T-cell (primary cell): ENCODE data around the gene UACA. TPM values are rescaled to one million over a fixed set of nuclear protein-coding genes. Genes with fewer than 3 reads are reported as not detected.

ENCODE experiments used
- ATAC-seq, 4 experiments: fragments of 200-7000 bp in 3 of 4; fragments of 150-1000 bp in 1 of 4; cut with Tn5 transposase; replicated peaks in 1 of 4; 1 replicate in 3 of 4; 2 replicates in 1 of 4; pipeline ENCODE4 v1.10.0; 2021; ENCODE audit warnings: moderate library complexity in 3 of 4, mild to moderate bottlenecking in 2 of 4, moderate number of reproducible peaks in 1 of 4
- CTCF ChIA-PET, 2 donors: fragments of 300-600 bp; sonication (Branson Sonifier 250); formaldehyde crosslinking; loops; one replicate each; lab custom pipeline; 2022; ENCODE audit warnings: antibody characterized with exemption in 2 of 2; lab: Charles Lee
- POLR2A ChIA-PET, 2 donors: fragments of 300-600 bp; sonication (Branson Sonifier 250); formaldehyde crosslinking; loops; one replicate each; lab custom pipeline; 2022; ENCODE audit warnings: antibody characterized with exemption in 2 of 2; lab: Charles Lee
- DNase-seq, 35 experiments: peaks; one replicate each; pipeline versions ENCODE4 v3.0.0 to v3.0.0-alpha.2; 2013 to 2023
- H3K27ac ChIP-seq: one replicate; pipeline ENCODE4 v1.5.1; 2013; ENCODE audit warnings: low read length
- H3K27me3 ChIP-seq, 2 experiments: replicated peaks in 1 of 2; 1 replicate in 1 of 2; 2 replicates in 1 of 2; pipeline versions ENCODE4 v1.6.1 to v1.7.0; 2013; ENCODE audit warnings: low read length in 1 of 2, mixed read lengths in 1 of 2; ENCODE audit not compliant: control insufficient read depth in 2 of 2, insufficient read depth in 2 of 2; ENCODE audit errors: extremely low read depth in 1 of 2
- H3K36me3 ChIP-seq, 2 donors: 1 replicate in 1 of 2; 2 replicates in 1 of 2; pipeline versions ENCODE4 v1.6.1 to v1.7.0; 2013; ENCODE audit warnings: low read length in 1 of 2; ENCODE audit not compliant: control insufficient read depth in 2 of 2, insufficient read depth in 1 of 2; ENCODE audit errors: extremely low read depth in 1 of 2
- H3K4me1 ChIP-seq, 2 experiments: 1 replicate in 1 of 2; 2 replicates in 1 of 2; pipeline versions ENCODE4 v1.6.1 to v1.7.0; 2013; ENCODE audit warnings: low read length in 2 of 2, mixed read lengths in 1 of 2; ENCODE audit not compliant: insufficient read depth in 2 of 2, control insufficient read depth in 1 of 2; ENCODE audit errors: extremely low read depth in 1 of 2
- H3K4me3 ChIP-seq, 2 donors: 1 replicate in 1 of 2; 2 replicates in 1 of 2; pipeline versions ENCODE4 v1.5.1 to v1.7.0; 2013; ENCODE audit warnings: mild to moderate bottlenecking in 2 of 2, low read length in 1 of 2, moderate library complexity in 1 of 2; ENCODE audit not compliant: control insufficient read depth in 1 of 2; ENCODE audit errors: extremely low read depth in 1 of 2
- H3K9me3 ChIP-seq: 2 replicates; pipeline ENCODE4 v1.7.0; 2013
- H3K27ac Mint-ChIP-seq, 2 donors: one replicate each; pipeline ENCODE4 v1.8.0; 2020 to 2021; ENCODE audit warnings: mild to moderate bottlenecking in 2 of 2, mixed read lengths in 2 of 2
- H3K27me3 Mint-ChIP-seq, 2 donors: one replicate each; pipeline ENCODE4 v1.8.0; 2021 to 2022; ENCODE audit warnings: mixed read lengths in 2 of 2
- H3K36me3 Mint-ChIP-seq: one replicate; pipeline ENCODE4 v1.8.0; 2021; ENCODE audit warnings: mixed read lengths
- H3K4me1 Mint-ChIP-seq, 3 donors: one replicate each; pipeline ENCODE4 v1.8.0; 2020 to 2022; ENCODE audit warnings: mixed read lengths in 3 of 3, mild to moderate bottlenecking in 1 of 3
- H3K4me3 Mint-ChIP-seq, 3 donors: one replicate each; pipeline ENCODE4 v1.8.0; 2020 to 2022; ENCODE audit warnings: mild to moderate bottlenecking in 3 of 3, mixed read lengths in 3 of 3, moderate library complexity in 3 of 3
- H3K9me3 Mint-ChIP-seq, 3 donors: one replicate each; pipeline ENCODE4 v1.8.0; 2020 to 2022; ENCODE audit warnings: mixed read lengths in 3 of 3
- WGBS: methylation state at CpG from one replicate; pipeline ENCODE4 v1.1.5; 2013; ENCODE audit warnings: missing lambda C conversion rate; ENCODE audit not compliant: insufficient coverage; 5-methylcytosine and 5-hydroxymethylcytosine counted together
- total RNA-seq, 35 experiments: library from RNA in 6 of 35; stranded (reverse) in 6 of 35; fragments of 120-200 nt in 1 of 35; gene quantifications; one replicate each; pipeline versions ENCODE4 v1.2.1 to v1.2.4 and lab custom pipeline; 2013 to 2026

UACA gene
- total RNA-seq, 5 donors from 2014 or later (not counting 1 experiment from before 2014, with no cell fraction given): 0.08 to 1.3 (median 0.70) TPM

DNA sequence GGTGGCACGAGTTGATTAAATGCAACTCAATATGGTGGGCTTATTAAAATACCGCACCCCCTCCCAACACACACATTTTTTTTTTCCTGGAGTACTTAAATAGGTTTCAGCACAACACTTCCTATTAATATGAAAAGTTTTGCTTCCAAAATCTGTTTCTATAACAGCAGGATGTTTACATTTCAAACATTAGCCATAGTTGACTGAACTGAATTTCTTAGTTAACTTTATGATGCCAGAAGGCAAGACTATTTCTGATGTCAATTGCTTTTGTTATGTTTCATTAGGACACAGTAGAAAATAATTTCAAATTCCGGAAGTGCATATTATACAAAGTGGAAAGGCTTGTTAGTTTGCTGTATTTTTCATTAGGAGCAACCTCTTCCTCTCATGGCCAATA is 104.7 kb downstream of the UACA start:
- no peaks in the 10 kb centered on the region for H3K4me1 ChIP-seq
- H3K36me3 Mint-ChIP-seq: no peaks in the 10 kb centered on the region
- H3K36me3 ChIP-seq: no peaks in the 10 kb centered on the region
- H3K27ac ChIP-seq: no peak overlapping the region
- no CpG with 5 or more reads among the region's 3 CpGs for WGBS
- ChIA-PET POLR2A (interaction anchor here in 1 of 2 donors (0.6 kb wide), 1 partner anchor 32 kb away, joined by 4 read pairs; no protein-coding TSS in a partner anchor), CTCF (interaction anchor here in 1 of 2 donors (0.6 to 1.2 kb wide), 3 partner anchors 64 to 203 kb away, joined by 5 to 7 read pairs (median 6); no protein-coding TSS in a partner anchor)
- peaks cover 0 to 3% of the 10 kb centered on the region in 2 donors for H3K27me3 Mint-ChIP-seq
- no peaks in the 10 kb centered on the region for H3K9me3 Mint-ChIP-seq
- no peaks in the 10 kb centered on the region for H3K9me3 ChIP-seq
- no peak overlapping the region for H3K4me3 ChIP-seq
- no peak overlapping the region for H3K27ac Mint-ChIP-seq
- no peak overlapping the region for H3K4me3 Mint-ChIP-seq
- ATAC-seq (no peak), DNase-seq (no peak)
- peaks cover 0 to 11% (median 4%) of the 10 kb centered on the region in 3 donors for H3K4me1 Mint-ChIP-seq
- H3K27me3 ChIP-seq: no peaks in the 10 kb centered on the region

DNA sequence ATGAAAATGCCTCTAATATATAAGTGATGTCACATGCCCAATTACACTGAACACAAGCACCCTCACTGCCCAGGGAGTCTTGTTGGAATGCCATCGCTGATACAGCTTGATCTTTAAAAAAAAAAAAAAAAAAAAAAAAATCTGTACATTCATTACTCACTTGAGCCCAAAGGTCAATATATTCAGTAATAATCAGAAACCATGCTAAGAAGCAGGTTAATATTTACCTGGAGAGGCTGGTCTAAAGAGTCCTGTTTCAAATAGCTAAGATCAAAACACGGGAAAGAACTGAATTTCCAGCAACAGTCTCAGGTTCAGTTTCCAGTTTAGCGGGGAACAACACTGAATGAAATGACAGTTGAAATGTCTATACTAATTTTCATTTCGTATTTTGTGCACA is 109.9 kb downstream of the UACA start:
- ChIA-PET CTCF (interaction anchor here in 1 of 2 donors (0.6 kb wide), 2 partner anchors 265 to 611 kb away, joined by 3 to 7 read pairs; no protein-coding TSS in a partner anchor), POLR2A (no interaction called here)
- Mint-ChIP-seq H3K27me3 (peaks cover 3 to 6% of the 10 kb centered on the region in 2 donors), H3K36me3 (no peaks in the 10 kb centered on the region), H3K4me1 (no peaks in the 10 kb centered on the region), H3K27ac (no peak overlapping the region), H3K9me3 (no peaks in the 10 kb centered on the region), H3K4me3 (no peak overlapping the region)
- H3K27ac ChIP-seq: no peak overlapping the region
- no peaks in the 10 kb centered on the region for H3K4me1 ChIP-seq
- DNase-seq (no peak), ATAC-seq (no peak)
- WGBS: 100% methylated on average over 1 of the region's 4 CpGs
- no peaks in the 10 kb centered on the region for H3K9me3 ChIP-seq
- H3K36me3 ChIP-seq: no peaks in the 10 kb centered on the region
- no peaks in the 10 kb centered on the region for H3K27me3 ChIP-seq
- no peak overlapping the region for H3K4me3 ChIP-seq

DNA sequence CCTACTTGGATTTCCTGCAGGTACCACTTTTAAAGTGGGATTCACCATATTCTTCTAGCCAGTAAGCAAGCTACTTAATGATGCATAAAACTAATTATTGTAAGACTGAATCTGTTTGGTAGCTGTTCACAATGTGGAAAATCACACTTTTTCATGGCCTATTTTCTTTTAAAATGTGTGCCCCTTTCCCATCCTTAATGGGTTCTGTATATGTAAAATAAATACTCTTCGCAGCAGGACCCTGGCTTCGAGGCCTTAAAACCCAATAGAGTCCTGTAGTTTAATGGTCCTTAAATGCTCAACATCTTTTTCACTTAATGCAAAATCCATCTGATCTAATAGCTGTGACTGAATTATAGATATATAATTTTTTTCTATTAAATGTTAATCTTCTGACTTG is 111.0 kb downstream of the UACA start:
- Mint-ChIP-seq H3K36me3 (no peaks in the 10 kb centered on the region), H3K4me1 (no peaks in the 10 kb centered on the region), H3K27me3 (peaks cover 3 to 6% of the 10 kb centered on the region in 2 donors), H3K9me3 (no peaks in the 10 kb centered on the region), H3K4me3 (no peak overlapping the region), H3K27ac (no peak overlapping the region)
- DNase-seq (no peak), ATAC-seq (no peak)
- no peaks in the 10 kb centered on the region for H3K36me3 ChIP-seq
- no peak overlapping the region for H3K4me3 ChIP-seq
- WGBS: no CpG with 5 or more reads among the region's 2 CpGs
- ChIA-PET CTCF (no interaction called here), POLR2A (no interaction called here)
- H3K4me1 ChIP-seq: no peaks in the 10 kb centered on the region
- H3K27me3 ChIP-seq: no peaks in the 10 kb centered on the region
- no peaks in the 10 kb centered on the region for H3K9me3 ChIP-seq
- no peak overlapping the region for H3K27ac ChIP-seq

DNA sequence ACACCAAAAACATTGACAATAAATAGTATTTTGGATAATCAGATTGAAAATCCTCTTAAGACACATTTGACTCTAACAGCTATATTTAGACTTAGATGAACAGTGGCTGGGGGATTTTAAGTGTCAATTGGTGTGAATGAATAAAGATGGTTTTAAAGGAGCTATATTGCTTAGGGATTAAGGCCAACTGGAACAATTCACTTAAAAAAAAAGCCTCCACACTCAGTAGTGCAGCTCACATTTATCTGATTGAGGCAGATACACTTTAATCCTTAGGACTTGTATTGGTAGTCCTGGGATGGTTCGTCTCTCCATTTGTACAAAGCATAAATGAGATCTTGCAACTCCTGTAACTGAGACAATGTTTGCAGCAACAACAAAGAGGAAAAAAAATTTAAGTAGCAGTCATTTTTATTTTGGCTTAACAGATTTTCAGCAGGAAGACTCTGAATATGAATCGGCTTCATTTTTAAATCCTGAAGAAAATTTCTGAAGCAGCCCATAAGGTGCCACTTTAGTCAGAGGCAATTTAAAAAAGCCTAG is 112.0 kb downstream of the UACA start:
- POLR2A ChIA-PET: no interaction called here
- no peaks in the 10 kb centered on the region for H3K36me3 ChIP-seq
- Mint-ChIP-seq H3K4me1 (no peaks in the 10 kb centered on the region), H3K4me3 (no peak overlapping the region), H3K27ac (no peak overlapping the region), H3K9me3 (no peaks in the 10 kb centered on the region), H3K27me3 (peaks cover 8 to 13% of the 10 kb centered on the region in 2 donors), H3K36me3 (no peaks in the 10 kb centered on the region)
- H3K4me1 ChIP-seq: no peaks in the 10 kb centered on the region
- ATAC-seq (no peak), DNase-seq (no peak)
- no peaks in the 10 kb centered on the region for H3K27me3 ChIP-seq
- no CpG with 5 or more reads among the region's 2 CpGs for WGBS
- CTCF ChIA-PET: interaction anchor here in 1 of 2 donors (0.5 kb wide), 1 partner anchor 17 kb away, joined by 3 read pairs; no protein-coding TSS in a partner anchor
- no peak overlapping the region for H3K27ac ChIP-seq
- H3K9me3 ChIP-seq: no peaks in the 10 kb centered on the region
- H3K4me3 ChIP-seq: no peak overlapping the region

DNA sequence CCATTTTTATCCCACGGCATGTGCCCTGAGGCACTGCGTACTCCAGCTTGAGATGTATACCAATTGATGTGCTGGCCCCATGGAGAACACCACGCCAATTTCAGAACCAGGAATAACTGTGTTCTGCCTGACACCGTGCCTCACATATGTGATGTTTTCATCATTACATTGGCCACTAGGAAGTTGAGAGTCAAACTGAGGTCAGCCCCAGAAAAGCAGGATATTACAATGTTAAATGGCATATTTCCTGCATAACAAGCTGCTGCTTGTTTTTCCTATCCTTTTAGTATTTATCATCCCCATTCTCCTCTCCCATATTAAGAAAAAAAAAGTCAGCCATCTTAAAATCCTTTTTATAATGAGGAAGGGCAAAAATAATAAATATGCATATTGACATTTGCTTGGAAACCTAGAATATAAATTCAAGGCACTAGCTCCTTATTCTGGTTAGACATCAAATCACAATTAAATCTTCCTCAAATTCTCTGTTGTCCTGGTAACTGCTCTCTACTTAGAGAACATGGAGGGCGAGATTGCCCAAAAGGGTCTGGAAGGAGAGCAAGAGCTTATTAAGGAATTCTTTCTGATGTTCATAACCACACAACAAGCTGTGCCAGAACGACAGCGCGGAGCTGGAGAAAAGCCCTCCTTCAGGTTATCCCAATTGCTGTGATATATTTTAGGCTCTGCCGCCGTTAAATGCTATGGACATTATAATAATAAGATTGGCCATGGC is 112.6 kb downstream of the UACA start:
- no peaks in the 10 kb centered on the region for H3K36me3 Mint-ChIP-seq
- no peaks in the 10 kb centered on the region for H3K36me3 ChIP-seq
- CTCF ChIA-PET: interaction anchor here in 1 of 2 donors (0.5 kb wide), 1 partner anchor 17 kb away, joined by 3 read pairs; no protein-coding TSS in a partner anchor
- no peak overlapping the region for H3K4me3 ChIP-seq
- no peak overlapping the region for H3K27ac ChIP-seq
- WGBS: 96% methylated on average over 4 of the region's 10 CpGs
- no peak overlapping the region for H3K4me3 Mint-ChIP-seq
- DNase-seq (no peak), ATAC-seq (no peak)
- no peaks in the 10 kb centered on the region for H3K9me3 Mint-ChIP-seq
- POLR2A ChIA-PET: no interaction called here
- no peak overlapping the region for H3K27ac Mint-ChIP-seq
- peaks cover 12 to 20% of the 10 kb centered on the region in 2 donors for H3K27me3 Mint-ChIP-seq
- no peaks in the 10 kb centered on the region for H3K4me1 ChIP-seq
- no peaks in the 10 kb centered on the region for H3K9me3 ChIP-seq
- H3K27me3 ChIP-seq: no peaks in the 10 kb centered on the region
- no peaks in the 10 kb centered on the region for H3K4me1 Mint-ChIP-seq

DNA sequence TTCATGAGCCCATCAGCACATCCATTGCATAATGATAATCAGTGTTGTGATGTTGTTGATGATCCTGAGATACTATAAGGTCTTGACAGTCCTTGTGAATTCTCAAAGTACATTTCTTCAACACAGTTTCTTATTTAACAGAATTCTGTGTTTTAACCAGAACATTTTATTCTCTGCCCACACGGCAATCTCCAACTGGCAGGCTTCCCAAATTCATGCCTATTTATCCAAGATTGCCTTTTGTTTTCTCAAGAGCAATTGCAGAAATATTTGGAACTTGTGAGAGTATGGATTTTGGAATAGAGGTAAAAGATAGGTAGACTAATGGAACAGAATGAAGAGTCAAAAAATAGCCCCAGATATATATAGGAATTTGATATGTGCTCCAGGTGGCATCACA is 116.0 kb downstream of the UACA start:
- H3K4me3 ChIP-seq: no peak overlapping the region
- ATAC-seq: no peak
- Mint-ChIP-seq H3K27me3 (peaks cover 14 to 28% of the 10 kb centered on the region in 2 donors), H3K4me3 (no peak overlapping the region), H3K4me1 (no peaks in the 10 kb centered on the region), H3K36me3 (no peaks in the 10 kb centered on the region), H3K9me3 (no peaks in the 10 kb centered on the region), H3K27ac (no peak overlapping the region)
- H3K9me3 ChIP-seq: no peaks in the 10 kb centered on the region
- H3K27ac ChIP-seq: no peak overlapping the region
- no peaks in the 10 kb centered on the region for H3K4me1 ChIP-seq
- POLR2A ChIA-PET: no interaction called here
- H3K27me3 ChIP-seq: no peaks in the 10 kb centered on the region
- H3K36me3 ChIP-seq: no peaks in the 10 kb centered on the region
- no CpG with 5 or more reads among the region's 1 CpG for WGBS
- CTCF ChIA-PET: no interaction called here
- no peak for DNase-seq
